Left renal cortex interstitium (tissue), 4 donors: Measurements from ENCODE around the gene LIMD2. TPM values are rescaled to one million over a fixed set of nuclear protein-coding genes. Genes with fewer than 3 reads are reported as not detected.

ENCODE experiments used
- polyA plus RNA-seq, 4 donors: library from polyadenylated mRNA; unstranded; fragments of 120-200 nt; gene quantifications; one replicate each; pipeline ENCODE4 v1.2.1, GENCODE V29; 2013; ENCODE audit not compliant: insufficient read length in 4 of 4

LIMD2 gene
- polyA plus RNA-seq, 4 donors, result 21.9 to 40.3 (median 31.8) TPM

Other genes starting within 250 kb of the LIMD2 start
- gene ACE, start 223.1 kb downstream of the LIMD2 start, polyA plus RNA-seq, result 10 to 100 TPM; 11.9 to 20.4 (median 16.3) TPM
- gene KCNH6, start 176.8 kb downstream of the LIMD2 start, polyA plus RNA-seq, result 1 to 10 TPM; 1.4 to 2.7 (median 1.8) TPM
- gene DCAF7, start 149.6 kb downstream of the LIMD2 start, polyA plus RNA-seq, result 100 to 1,000 TPM; 101 to 116 (median 111) TPM
- 10 to 100 TPM; 26.7 to 30.9 (median 28.4) TPM for gene TACO1, start 99.2 kb downstream of the LIMD2 start, polyA plus RNA-seq
- 10 to 100 TPM; 27.5 to 34.9 (median 31.3) TPM for gene MAP3K3, start 77.7 kb downstream of the LIMD2 start, polyA plus RNA-seq
- 10 to 100 TPM; 35.9 to 80.8 (median 54.7) TPM for gene STRADA, start 41.7 kb upstream of the LIMD2 start, polyA plus RNA-seq
- 100 to 1,000 TPM in 3 of 4 donors, 10 to 100 TPM in 1; 86.9 to 126 (median 108) TPM for gene CCDC47, start 73.5 kb upstream of the LIMD2 start, polyA plus RNA-seq
- gene DDX42, start 74.0 kb upstream of the LIMD2 start, polyA plus RNA-seq, result 100 to 1,000 TPM; 125 to 212 (median 183) TPM
- 100 to 1,000 TPM; 156 to 190 (median 181) TPM for gene PSMC5, start 127.3 kb upstream of the LIMD2 start, polyA plus RNA-seq
- gene FTSJ3, start 127.5 kb upstream of the LIMD2 start, polyA plus RNA-seq, result 10 to 100 TPM; 59.9 to 92.1 (median 62.6) TPM
- 10 to 100 TPM; 55.0 to 63.8 (median 57.8) TPM for gene SMARCD2, start 142.6 kb upstream of the LIMD2 start, polyA plus RNA-seq
- gene CSH2, start 173.6 kb upstream of the LIMD2 start, polyA plus RNA-seq, result under 1 TPM in 2 of 4 donors, not detected in 2; 0.61 to 0.82 TPM
- not detected for gene GH2, start 181.8 kb upstream of the LIMD2 start, polyA plus RNA-seq
- gene CSH1, start 196.4 kb upstream of the LIMD2 start, polyA plus RNA-seq, result 1 to 10 TPM in 1 of 4 donors, under 1 TPM in 1, not detected in 2; 0.55 to 1.8 TPM
- gene CSHL1, start 211.1 kb upstream of the LIMD2 start, polyA plus RNA-seq, result not detected
- not detected for gene GH1, start 218.7 kb upstream of the LIMD2 start, polyA plus RNA-seq
- 1 to 10 TPM; 1.8 to 3.0 (median 2.9) TPM for gene CD79B, start 232.2 kb upstream of the LIMD2 start, polyA plus RNA-seq